HG03571 (cell line): Measurements from ENCODE around the gene UAP1L1.

Experiments
- ATAC-seq: cut with Tn5 transposase; IDR thresholded peaks from one replicate; pipeline ENCODE4 v1.9.1; 2021; ENCODE audit not compliant: unreplicated experiment

UAP1L1 gene

GRCh38 chr9:137071282-137071681 lies 6.0 kb upstream of the UAP1L1 start:
- ATAC-seq: no peak

DNA sequence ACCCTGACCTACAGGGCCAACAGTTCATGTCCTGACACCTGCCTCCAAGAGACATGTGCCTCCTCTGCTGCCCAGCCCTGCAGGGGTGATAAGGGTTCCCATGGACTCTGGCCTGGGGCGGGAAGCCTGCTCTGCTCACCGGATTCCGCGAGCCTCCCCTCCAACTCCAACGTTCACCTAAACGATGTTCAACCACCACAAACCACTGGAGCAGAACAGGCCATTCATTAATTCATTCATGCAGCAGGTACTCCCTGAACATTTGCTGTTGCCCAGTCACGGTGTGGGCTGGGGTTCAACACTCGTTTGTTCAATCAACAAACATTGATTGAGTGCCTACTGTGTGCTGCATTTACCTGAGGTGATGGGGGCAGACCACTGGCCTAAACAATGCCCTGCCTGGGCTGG lies 3.3 kb upstream of the UAP1L1 start:
- ATAC-seq: no peak

- ATAC-seq: no peak
Measured at GRCh38 chr9:137074657-137075274, 2.6 kb upstream of the UAP1L1 start.

- ATAC-seq: no peak
Measured at GRCh38 chr9:137075275-137075775, 2.0 kb upstream of the UAP1L1 start.

DNA sequence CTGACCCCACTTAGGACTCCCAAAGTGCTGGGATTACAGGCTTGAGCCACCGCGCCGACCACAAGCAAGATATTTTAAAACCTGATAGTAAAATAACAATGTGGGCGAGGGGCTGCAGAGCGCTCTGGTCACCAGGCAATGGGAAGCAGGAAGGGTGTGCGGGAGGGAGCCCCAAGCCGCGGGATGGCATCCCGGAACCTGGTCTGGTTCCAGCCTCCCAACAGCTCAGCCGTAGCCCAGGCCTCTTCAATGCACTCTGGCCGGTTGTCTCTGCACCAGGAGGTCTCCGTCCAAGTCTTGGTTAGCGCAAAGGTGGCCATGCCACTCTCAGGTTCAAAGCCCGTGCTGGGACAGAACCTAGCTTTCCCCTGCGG lies 694 bp upstream of the UAP1L1 start:
- ATAC-seq: no peak

- peak; percentile 24 for ATAC-seq
Measured at GRCh38 chr9:137077758-137078693, 709 bp downstream of the UAP1L1 start.

- no peak for ATAC-seq
Measured at GRCh38 chr9:137078701-137079400, 1.5 kb downstream of the UAP1L1 start.

GRCh38 chr9:137079401-137079787 lies 2.1 kb downstream of the UAP1L1 start:
- ATAC-seq: no peak

GRCh38 chr9:137080260-137081122 lies 3.2 kb downstream of the UAP1L1 start:
- no peak for ATAC-seq

DNA sequence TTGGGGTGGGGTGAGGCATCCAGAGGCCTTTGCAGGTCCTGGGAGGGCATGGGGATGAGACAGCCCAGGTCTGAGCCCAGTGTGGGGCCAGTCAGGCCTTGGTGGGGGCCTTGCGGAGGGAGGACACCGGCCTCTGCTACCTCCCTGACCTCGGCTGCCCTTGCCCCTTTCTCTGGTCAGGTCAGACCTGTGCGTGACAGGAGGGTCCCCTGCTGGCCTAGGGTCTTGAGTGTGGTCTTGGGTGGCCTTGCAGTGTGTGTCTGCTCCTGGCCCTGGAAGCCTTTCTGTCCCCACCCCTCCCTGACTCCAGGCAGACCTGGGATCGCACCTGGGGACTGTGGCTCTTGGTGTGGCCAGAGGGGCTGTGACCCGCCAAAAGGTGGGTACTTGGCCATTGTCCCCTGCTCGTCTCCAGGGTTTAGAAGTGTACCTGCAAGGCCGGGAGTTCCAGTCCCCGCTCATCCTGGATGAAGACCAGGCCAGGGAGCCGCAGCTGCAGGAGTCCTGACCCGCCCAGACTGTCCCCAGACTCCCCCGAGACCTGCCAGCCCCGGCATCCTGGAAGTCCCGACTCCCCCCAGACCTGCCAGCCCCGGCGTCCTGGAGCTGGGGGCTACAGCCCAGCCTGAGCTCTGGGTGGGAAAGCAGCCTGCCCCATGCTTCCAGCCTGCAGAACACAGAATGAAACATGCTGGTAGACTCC lies 5.1 kb downstream of the UAP1L1 start:
- no peak for ATAC-seq

DNA sequence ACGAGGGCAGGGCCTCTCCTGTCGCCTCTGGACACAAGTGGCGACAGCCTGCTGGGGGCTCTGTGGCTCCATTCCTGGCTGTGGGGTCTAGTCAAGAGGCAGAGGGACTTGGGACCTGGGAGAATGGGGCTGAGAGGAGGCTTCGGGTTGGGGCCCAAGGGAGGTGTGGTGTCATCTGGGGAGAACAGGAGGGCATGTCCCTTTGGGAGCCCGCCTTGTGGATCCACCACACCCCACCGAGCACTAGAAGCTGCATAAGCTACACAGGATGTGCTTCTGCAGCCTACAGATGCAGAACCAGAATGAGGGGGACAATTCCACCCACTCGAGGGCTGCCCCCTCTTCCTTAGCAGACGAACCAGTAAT lies 5.6 kb downstream of the UAP1L1 start:
- no peak for ATAC-seq

GRCh38 chr9:137083394-137084004 lies 6.2 kb downstream of the UAP1L1 start:
- no peak for ATAC-seq

GRCh38 chr9:137084526-137084925 lies 7.2 kb downstream of the UAP1L1 start:
- ATAC-seq: no peak

GRCh38 chr9:137085920-137086530 lies 8.7 kb downstream of the UAP1L1 start:
- peak; percentile 7 for ATAC-seq

DNA sequence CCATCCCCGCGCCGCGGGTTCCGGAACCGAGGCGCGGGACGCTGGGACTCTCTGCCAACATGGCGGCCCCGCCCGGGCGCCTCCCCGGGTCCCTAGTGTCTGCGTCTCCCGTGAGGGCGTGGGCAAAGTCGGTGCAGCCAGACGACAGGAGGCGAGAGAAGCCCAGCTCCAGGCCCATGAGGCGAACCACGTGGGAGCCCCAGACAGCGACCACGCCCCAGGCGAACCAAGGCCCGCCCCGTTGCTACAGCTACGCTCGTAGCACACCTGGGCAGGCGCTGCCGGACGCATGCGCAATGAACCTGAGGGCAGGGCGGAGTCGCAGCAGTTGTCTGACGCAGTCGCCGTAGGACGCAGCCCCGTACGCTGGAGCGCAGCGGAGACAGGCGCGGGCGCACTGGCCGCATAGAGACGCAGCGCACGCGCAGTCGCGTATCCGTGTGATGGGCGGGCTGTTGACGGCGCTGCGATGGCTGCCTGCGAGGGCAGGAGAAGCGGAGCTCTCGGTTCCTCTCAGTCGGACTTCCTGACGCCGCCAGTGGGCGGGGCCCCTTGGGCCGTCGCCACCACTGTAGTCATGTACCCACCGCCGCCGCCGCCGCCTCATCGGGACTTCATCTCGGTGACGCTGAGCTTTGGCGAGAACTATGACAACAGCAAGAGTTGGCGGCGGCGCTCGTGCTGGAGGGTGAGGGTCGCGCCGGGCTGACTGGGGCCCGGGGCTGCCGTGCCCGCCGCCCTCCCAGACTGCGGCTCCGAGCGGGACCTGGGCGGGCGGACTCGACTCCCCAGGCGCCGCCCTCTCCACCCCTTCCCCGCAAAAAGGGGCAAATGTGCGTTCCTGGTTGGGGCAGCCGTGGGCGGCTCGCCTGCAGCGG lies 9.5 kb downstream of the UAP1L1 start, which contains the start of gene MAN1B1:
TSS of gene MAN1B1 (plus strand) at position 455 of the 878 bp plus-strand sequence. CDS start at position 470, 15 bp downstream.
- ATAC-seq: peak; percentile 65

DNA sequence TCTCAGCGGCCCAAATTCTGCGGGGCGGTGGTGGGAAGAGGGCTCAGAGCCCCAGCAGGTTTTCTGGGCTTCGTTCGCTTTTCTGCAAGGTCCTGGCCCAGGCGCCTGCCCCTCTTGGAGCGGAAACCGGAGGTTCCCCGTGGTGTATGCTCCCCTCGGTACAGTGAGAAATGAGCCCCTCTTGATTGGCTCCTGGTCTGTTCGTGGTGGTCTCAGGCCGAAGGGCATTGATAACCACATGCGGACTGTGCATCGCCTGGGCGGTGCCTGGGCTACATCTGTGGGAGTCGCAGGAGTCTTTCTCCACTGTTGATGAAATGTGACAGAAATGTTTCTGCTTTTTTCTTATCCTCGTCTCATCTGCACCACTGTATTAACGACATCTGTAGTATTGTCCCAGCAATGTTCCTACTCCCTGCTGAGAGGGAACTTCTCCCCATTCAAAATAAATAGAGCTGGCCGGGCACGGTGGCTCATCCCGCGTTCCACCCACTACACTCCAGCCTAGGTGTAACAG lies 10.2 kb downstream of the UAP1L1 start:
- ATAC-seq: peak; percentile 2

GRCh38 chr9:137088121-137088520 lies 10.8 kb downstream of the UAP1L1 start:
- ATAC-seq: no peak
